ENCODE data around the gene FERMT1.

DNA sequence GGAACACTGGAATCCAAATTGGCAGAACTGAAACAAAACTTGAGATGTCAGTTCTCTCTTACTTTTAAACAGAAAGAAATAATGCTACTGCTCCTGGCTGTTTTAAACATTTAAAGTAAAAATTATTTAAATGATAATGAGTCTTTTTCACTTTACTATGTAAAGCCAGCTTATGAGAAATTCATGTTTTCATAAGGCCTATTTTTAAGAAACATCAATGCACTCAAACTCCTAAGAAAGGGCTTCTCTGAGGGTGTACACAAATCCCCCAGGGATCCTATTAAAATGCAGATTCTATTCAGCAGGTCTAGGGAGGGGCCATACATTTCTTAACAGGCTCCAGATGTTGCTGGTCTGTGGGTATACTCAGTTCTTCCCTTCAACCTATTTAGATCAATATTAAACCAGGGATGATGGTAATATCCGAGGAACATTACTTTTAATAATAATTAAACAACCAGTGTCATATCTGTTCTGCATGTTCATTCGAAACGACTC lies 2.3 kb downstream of the FERMT1 start:
- TF ChIP-seq, protein P1, sequence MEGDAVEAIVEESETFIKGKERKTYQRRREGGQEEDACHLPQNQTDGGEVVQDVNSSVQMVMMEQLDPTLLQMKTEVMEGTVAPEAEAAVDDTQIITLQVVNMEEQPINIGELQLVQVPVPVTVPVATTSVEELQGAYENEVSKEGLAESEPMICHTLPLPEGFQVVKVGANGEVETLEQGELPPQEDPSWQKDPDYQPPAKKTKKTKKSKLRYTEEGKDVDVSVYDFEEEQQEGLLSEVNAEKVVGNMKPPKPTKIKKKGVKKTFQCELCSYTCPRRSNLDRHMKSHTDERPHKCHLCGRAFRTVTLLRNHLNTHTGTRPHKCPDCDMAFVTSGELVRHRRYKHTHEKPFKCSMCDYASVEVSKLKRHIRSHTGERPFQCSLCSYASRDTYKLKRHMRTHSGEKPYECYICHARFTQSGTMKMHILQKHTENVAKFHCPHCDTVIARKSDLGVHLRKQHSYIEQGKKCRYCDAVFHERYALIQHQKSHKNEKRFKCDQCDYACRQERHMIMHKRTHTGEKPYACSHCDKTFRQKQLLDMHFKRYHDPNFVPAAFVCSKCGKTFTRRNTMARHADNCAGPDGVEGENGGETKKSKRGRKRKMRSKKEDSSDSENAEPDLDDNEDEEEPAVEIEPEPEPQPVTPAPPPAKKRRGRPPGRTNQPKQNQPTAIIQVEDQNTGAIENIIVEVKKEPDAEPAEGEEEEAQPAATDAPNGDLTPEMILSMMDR (IDR thresholded peaks at IDR 0.05): no peak
- TF ChIP-seq POLR2A (IDR thresholded peaks at IDR 0.05): no peak
